Eye (tissue), 1 donor: ENCODE data around the gene UVSSA.
"Not testable (repeated sequence)": the region's sequence is repeated elsewhere in the genome, so short reads cannot be mapped to it uniquely, and the experiment has no call there.

ENCODE experiments used
- DNase-seq: peaks from one replicate; pipeline ENCODE4 v3.0.0-alpha.2; 2015

UVSSA gene

DNA sequence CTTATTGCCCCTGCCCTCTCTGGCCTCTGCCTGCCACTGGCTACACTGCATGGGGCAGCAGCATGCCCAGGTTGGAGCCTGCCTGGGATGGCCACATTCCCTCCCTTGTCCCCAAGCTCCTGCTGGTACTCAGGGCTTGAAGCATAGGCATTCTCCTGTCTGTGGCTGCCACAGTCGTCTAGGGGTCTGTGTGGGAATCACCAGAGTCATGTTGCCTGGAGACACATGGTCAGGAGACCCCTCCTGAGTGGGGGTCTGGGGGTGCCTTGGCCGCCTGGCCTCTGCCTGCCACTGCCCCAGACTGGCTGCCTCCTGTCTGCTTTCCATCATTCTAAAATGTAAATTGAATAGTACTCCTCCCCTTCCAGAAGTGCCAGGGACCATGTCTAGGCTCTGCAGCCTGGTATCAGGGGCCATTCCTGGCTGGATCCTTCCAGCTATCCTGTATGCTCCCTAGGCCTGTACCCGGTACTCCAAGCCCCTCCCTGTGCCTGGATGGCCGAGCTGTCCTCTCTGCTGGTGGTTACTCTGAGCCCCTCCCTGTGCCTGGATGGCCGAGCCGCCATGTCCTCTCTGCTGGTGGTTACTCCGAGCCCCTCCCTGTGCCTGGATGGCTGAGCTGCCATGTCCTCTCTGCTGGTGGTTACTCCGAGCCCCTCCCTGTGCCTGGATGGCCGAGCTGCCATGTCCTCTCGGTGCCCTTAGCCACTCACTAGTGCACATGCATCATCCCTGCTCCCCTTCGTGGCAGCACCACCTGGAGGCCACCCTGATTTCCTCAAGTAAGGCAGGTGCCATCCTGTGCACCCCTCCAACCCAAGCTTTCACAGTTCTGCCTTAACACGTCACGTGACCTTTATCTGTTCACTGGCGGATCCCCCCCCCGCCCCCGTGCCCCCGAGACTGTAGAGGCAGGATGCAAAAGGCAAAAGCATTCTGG lies 64.7 kb downstream of the UVSSA start:
- no peak for DNase-seq

DNA sequence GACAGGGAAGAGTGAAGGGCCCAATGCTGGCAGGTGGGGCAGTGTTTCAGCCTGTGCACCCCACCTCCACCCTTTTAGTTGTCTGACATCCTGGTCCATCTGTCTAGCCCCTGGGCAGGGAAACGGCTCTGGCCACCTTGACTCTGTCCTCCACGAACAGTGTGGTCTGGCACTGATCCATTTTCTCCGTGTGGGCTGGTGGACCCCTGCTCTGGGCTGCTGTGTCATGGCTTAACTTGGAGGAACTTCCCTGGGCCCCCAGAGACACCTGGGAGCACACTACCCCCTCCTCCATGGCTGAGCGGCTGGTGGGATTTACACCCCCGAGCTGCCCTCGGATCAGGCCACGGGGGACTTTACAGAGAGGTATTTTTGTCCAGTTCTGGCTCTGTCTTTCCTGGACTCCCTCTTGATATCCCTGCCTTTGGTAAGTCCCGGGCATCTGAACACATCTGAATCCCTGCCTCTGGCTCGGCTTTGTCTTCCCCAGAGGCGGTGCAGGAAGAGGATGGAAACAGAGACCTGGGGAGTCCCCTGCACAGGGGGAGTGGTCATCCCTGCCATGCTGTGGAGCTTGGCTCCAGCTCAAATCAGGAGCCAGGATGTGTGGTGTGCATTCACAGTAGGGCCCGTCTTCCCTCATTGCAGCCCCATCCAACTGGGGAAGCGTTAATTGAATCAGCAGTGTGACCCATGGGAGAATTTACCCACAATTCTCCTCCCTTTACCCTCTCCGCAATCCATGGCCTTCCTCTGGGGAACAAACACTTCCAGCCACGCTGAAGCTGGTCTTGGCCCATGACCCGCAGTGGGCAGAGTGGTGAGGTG lies 65.6 kb downstream of the UVSSA start:
- no peak for DNase-seq

GRCh38 chr4:1413204-1413663 lies 66.2 kb downstream of the UVSSA start:
- DNase-seq, result no peak

DNA sequence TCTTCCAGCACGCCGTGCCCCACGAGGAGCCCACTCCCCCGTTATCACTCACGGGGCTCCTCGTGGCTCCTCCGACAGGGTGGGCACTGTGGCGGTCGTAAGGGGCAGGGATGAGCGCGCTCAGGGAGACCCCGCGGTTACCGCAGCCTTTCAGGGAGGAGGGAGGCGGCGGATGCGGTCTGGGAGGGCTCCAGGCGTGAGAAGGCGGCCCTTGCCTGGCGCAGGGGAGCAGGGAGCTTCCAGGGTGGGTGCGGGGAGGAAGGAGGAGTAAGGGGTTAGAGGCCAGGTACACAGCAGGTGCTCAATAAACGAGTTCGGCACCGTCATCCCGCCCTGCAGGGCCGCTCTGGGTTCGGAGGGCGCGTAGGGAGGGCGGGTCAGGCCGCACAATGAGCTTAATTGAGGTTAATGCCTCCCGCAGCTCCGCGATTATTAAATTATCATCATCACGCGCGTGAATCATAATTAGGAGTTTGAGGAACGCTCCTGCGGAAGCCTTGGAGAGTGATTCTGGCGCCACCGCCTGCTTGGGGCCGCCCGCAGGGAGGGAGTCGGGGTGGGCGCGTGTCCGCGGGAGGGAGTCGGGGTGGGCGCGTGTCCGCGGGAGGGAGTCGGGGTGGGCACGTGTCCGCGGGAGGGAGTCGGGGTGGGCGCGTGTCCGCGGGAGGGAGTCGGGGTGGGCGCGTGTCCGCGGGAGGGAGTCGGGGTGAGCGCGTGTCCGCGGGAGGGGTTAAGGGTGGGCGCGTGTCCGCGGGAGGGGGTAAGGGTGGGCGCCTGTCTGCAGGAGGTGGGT lies 66.9 kb downstream of the UVSSA start:
- DNase-seq, result no peak

DNA sequence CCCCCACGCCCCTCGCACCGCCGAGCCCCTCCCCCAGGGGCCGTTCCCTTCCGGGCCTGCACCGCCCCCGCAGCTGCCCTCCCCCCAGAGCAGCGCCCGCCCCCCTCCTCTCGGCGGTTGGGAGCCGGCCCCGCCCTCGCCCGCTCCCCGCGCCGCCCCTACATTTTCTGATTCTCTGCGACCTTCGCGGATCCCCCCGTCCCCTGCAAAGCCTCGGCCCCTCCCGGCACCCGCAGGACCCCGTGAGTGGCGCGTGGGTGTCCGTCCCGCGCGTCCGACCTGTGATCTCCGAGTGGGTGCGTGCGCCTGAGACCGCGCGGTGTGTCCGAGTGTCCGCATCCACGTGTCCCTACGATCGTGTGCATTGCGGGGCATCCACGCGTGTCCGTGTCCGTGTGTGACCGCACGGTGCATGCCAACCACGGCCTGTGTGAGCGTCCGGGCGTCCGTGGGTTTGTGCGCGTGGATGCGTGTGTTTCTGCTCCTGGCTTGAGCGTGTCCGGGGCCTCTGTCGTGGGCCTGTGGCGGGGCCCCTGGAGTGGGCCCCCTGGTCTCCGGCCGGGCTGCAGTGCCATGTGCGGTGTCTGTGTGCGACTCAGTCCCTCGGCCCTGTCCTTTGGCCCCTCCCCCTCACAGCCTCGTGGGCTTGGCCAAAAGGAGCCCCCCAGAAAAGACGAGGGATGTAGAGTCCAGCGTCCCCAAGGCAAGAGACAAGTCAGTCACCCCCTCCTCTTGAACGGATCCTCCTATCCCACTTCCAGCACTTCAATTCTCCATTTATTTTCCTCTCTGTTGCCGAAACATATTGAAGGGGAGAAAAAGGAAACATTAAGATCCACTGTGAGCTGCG lies 68.0 kb downstream of the UVSSA start:
- DNase-seq, result peak; percentile 23

GRCh38 chr4:1415681-1415981 lies 68.6 kb downstream of the UVSSA start:
- DNase-seq, result no peak

DNA sequence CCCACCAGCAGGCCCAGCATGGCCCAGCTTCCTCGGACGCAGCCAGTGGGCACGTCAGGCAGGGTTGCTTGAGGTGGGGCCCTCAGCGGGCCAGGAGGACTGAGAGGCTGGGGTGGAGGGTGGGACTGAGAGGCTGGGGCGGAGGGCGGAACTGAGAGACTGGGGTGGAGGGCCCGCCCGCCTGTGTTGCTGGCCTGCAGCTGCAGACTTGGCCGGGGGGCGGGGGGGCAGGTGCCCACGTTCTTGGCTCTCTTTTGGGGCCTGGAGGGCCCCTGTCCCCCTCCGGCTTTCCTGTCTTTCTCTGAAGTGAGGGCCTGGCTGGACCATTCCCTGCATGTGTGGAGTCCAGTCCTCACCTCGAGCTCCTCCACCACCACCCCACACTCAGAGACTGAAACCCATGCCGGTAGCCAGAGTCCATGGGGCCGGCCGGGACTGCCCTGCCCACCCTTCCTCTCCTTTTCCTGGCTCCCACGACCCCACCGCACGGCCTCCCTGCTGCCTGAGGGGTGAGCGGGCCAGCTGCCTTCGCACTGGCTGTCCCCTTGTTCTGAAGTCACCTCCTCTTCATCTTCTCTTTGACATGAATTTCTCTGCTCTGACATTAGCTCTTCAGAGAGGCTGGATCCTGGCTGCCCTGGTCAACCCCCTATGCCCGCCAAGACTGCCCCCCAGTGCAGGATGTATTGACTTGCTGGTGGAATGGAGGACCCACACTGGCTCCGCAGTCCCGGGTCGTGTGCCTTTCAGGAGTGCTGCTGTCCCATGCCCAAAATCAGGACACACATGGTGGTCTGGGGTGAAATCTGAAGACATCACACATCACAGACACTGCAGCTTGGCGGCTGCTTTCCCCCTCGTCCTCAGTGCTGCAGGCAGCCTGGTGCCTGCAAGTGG lies 69.3 kb downstream of the UVSSA start:
- DNase-seq, result no peak

DNA sequence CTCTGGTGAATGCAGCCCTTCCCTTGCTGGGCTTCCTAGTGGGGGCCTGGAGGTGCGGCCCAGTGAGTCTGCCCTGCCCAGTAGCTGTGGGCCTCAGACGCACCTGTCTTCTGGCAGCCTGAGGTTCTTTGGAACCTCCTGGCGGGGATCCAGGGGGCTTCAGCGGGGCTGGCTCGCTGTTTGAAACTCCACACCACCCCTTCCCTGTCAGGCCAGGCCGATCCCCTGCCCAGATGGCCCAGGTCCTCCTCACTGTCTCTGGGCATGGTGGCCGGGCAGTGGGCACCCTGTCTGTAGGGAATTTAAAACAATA lies 69.9 kb downstream of the UVSSA start:
- DNase-seq, result no peak

GRCh38 chr4:1417522-1418390 lies 70.7 kb downstream of the UVSSA start:
- no peak for DNase-seq

- DNase-seq, result no peak
Measured at GRCh38 chr4:1418494-1419285, 71.7 kb downstream of the UVSSA start.

DNA sequence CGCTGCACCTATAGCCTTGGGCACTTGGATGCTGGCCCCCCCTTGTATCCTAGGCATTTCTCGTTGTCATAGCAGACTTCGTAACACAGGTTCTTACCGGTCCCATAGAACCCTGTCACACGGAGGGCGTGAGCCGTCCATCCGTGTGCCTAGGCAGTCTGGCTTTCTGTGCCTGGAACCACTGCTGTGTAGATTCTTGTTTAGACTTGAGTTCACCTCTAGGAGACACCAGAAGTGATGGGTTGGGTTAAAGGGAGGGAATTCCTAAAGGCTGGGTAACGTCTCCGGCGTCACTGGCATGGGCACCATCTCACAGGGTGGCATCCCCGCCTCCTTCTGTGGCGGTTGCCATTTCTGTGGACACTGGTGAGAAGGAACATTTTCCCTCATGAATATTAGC lies 72.7 kb downstream of the UVSSA start:
- DNase-seq, result no peak

DNA sequence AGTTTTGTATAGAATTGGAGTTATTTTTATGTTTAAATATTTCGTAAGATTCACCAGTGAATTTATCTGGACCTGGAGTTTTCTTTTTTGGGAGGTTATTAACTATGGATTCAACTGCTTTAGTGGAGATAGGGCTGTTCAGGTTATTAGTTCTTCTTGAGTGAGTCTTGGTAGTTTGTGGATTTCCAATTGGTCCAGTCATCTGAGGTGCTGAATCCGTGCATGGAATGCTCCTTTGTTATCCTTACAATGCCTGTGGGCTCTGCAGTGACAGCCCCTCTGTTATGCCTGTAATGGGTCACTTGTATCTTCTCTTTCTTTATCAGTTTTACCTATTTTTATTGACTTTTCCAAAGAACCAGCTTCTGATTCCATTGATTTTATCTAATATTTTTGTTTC lies 74.6 kb downstream of the UVSSA start:
- DNase-seq, result no peak

DNA sequence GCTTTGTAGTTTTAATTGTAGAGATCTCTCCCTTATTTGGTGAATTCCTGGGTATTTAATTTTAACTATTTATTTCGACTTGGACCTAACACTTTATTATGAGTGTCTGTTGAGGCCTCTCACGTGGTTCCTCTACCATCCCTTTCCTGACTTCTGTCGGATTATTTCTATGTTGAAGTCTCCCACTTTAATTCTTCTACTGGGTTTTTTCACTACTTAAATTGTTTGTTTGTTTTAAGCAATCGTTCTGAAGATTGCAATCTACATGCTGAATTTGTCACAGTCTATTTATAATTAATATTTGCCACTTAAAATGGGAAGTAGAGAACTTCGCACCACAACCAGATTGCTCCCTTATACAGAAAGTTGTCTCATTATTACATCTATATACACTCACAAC lies 80.0 kb downstream of the UVSSA start:
- no peak for DNase-seq

- DNase-seq, result not testable (repeated sequence)
Measured at GRCh38 chr4:1443688-1444172, 96.7 kb downstream of the UVSSA start.
